T-helper 22 cell (primary cell): ENCODE data around the gene NTM.

Source experiments
- DNase-seq: peaks from one replicate; pipeline ENCODE4 v3.0.0-alpha.2; 2020; ENCODE audit warnings: low read depth

The NTM gene

DNA sequence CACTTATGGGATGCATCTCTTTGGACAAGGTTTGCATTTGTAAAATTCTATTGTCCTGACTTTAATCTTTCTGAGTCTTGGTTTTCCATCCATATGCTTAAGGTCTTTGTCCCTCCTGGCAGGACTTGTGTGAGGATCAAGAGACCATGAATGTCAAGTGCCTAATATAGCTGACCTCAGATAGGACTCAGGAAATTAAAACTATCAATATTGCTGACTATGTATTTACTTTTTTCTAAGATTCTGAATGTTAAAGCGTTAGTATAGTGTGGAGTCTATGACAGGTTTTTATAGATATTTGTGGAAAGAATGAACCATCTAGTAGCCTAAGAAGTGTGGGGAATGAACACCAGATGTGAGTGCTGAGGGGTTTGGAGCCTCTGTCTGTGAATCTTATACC lies 637.8 kb downstream of the NTM start:
- no peak for DNase-seq

DNA sequence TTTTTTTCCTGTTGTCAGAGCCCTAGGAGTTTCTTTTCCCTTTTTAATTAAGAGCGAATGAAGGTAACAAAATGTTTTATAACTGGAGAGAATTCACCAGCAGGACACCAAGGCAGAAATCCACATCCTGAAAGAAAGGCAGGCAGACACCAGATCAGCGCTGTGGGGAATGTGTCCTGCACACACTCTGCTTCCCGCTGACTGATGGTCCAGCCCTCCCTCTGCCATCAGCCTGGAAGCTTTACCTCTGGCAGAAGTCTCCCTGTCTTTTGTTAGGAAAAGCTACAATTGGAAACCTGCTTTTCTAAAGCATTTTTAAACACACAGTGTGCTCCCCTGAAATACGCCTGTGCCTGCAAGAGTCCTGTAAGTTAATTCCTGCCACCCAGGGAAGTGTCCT lies 638.5 kb downstream of the NTM start:
- no peak for DNase-seq

DNA sequence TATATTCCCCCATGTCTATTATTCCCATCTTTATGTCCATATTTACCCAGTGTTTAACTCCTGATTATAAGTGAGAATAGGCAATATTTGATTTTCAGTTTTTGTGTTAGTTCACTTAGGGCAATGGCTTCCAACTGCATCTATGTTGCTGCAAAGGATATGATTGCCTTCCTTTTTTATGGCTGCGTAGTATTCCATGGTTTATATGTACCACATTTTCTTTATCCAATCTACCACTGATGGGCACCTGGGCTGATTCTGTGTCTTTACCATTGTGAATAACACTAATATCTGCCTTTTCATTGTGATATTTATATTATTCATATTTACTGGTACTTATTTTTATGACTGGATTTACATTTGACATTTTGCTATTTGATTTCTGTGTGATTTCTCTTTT lies 649.6 kb downstream of the NTM start:
- DNase-seq, result no peak

DNA sequence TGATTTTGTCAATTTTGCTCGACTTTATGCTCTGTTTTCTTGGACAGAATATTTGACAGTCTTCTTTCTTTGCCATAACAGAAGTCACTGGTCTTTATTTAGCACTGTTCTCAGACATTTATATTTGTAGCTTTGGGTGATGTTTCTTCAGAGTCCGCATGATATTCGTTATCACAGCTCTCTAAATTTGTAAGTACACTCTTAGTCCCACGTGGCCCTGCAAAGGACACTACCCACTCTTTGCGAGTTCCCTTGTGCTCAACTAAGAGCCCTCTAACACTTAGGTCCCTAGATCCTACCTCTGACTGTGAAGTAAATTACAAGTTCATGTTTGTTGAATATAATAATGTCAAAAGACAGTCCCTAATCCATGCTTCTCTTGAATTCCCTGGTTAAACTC lies 651.9 kb downstream of the NTM start:
- DNase-seq, result no peak

DNA sequence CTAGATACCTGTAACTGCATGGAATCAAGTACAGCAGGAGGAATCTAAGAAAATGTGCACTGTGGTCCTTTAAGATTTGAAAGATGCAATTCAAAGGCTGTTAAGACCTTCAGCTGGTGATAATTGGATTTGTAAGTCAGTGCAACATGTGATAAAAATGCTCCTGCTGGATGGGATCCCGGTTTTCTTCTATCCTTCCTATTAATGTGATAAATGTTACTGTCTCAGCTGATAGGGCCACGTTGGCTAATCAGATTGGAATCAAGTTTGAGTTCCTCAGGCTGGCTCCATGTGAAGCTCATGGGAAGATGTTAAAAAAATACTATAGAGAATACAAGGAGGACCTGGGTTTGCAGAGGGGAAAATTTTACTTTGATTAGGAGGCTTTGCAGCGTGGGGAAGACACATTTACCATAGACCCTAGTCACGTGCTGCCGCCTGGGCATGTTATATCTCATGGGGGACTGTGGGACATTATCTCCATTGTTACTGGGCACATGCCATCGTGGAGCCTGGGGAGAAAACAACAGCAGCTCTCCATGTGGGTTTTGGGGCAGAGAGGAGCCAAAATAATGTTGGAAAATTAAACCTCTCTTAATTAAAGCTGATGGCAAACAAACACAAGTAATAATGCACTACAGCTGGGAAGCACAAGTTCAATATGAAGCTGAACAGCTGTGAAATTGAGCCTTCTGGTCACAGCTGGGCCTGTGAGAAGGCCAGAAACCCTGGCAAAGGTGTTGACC lies 652.5 kb downstream of the NTM start:
- no peak for DNase-seq

DNA sequence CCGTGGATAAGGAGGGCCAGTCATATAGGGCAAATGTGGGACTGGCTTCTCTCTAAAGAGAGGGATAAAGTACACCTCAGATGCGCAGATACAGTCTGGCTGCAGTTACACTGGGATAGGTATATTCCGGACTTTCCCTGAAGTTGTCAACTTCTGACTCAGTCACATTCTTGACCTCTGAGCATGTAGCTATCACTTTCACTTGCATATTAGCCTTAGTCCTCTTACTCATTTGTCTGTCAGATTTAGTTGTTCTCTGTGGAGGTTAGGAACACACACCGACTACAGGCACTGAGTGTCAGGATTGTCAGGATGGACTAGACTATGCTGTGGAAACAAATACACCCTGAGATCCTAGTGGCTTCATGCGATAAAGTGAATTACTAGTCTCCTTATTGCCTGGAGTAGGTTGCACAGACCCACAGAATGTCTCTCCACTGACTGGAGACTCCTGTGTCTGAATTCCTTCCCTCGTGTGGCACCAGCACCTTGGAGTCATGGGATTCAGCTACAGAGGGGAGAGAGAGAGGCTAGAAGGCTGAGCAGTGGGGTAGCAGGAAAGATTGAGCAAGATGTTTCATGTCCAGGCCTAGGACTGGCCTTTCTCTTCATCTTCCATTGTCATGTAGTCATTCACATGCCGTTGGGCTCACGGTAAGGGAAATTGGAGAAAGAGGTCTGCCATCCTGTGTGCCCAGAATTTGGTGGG lies 654.3 kb downstream of the NTM start:
- no peak for DNase-seq

DNA sequence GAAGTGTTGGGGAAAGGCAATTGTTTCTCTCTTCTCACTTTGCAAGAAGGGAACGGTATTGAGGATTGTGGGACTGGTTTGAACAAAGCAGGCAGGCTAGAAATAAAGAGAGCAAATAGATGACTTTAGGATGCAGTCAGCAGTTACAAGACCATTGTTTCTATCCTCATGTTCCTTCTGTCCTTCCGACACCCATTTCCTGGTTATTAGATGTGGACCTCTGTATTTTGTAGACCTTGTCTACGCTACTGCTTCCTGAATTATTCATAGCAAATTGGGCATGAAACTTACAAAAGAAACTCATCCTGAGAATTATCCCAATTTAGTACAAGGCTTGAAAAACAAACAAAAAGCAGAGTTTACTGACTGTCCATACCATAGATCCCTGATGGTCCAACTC lies 656.3 kb downstream of the NTM start:
- no peak for DNase-seq

DNA sequence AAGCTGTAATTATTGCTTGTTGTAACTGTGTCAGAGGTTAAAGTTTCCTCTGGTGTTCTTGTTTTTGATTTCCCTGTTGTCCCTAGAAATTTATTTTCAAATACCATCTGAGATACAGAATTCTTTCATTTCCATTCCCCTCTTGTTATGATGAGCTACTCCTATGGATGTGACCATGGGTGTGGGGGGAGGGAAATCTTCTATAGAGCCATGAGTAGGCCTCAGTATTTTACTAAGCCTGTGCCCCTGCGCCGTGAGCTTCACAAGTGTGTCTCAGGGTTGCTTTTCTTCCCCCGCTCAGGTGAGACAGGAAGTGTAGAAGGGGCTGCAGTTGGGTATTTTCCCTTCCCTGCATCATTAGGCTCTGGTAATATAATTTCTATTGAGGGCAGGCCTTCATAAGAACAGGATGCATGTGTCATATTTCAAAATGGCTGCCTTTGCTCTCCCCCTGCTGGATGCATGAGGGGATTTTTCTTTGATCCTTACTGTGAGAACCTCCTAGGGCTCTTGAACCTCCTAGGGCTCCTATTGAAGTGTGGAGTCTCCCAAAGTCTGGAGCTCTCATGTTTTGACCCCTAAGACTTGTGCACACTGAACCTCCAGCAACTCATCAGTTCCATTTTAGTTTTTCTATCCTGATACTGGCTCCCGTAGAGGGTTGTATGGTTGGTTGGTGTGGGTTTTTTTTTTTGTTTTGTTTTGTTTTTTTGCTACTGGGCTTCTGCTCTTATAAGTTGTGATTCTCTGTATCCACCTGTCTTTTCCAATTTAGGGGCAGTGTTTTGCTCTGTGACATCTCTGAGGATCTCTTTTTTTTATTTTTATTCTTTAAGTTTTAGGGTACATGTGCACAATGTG lies 658.2 kb downstream of the NTM start:
- no peak for DNase-seq

DNA sequence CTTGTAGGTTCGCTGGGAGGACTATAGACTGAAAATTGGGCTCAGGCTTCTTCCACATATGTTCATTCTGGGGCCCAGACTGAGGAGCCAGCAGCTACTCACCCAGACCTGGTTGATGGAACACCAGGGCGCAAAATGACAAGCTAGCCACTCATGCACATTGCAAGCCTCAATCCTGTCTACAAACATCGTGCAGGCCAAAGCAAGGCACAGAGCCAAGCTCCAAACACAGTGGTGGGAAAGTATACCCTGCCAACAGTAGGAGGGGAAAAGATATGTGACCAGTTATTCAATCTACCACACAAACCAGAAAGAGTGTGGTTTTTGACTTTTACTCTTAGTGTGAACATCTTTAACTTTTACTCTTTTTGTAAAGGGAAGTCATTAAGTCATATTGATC lies 660.5 kb downstream of the NTM start:
- DNase-seq, result no peak

DNA sequence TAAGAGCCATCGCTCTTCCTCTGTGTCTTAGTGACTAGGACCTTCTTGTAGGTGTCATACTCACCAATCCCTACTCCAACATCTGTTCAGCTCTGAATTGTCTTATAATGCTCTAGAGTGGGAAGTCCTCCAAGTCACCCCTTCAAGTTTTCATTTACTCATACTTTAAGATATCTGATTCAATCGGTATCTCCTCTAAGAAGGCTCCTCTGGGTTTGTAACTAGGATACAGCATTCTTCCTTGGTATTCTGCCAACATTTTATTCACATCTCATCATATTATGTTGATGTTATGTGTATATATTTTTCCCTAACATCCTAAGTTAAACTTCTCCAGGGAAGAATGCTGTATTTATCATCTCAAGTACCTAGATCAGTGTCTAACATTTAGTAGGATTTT lies 662.1 kb downstream of the NTM start:
- no peak for DNase-seq

DNA sequence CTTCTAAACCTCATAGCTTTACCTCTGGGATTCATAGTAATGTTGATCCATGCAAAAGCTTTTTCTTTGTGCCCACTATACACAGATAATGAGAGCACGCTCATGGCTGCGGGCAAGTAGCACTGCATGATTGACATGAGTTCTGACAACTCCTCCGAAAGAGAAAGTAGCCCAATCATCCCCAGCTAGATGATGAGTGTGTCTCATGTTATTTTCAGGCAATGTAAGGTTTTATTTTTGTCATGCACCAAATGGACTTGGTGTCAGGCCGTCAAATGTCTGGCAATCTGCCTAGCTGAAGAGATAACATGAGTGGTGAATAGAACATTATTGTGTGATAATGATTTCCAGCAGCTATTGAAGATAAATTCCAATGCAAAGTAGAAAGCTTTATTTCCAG lies 662.6 kb downstream of the NTM start:
- no peak for DNase-seq

DNA sequence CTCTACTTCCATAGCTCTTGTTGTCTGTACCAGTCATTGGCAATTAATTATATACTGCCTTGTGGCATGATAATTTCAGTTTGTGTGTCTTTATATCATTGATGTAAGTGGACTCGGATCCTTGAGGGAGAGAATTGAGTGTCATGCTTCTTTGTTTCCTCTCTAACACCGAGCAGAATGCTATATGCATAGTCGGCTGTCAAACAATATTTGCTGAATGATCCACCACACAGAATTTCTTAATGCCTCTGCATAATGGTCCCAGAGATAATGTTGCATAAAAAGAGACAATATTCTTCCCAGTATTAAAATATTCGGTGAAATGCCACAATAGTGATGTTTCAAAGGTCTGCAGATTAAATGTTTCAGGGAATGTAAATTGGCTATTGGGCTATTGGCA lies 664.8 kb downstream of the NTM start:
- no peak for DNase-seq

DNA sequence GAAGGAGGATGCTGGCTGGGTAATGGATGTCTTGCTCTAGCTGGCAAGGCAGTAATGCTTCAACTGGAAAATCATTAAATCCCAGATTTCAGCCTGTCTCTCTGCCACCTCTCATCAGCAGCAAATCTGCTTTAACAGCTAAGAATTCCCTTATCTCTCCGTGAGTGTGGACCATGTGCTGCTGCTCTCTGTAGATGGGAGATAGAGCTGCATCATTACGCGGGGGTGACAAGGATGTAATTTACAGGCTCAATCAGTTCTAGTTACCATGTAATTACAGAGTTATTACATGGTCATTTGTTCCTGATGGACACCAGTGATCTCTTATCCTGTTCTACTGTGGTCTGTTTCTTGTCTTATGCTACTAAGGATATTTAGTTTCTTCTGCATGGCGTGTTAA lies 665.4 kb downstream of the NTM start:
- DNase-seq, result no peak

DNA sequence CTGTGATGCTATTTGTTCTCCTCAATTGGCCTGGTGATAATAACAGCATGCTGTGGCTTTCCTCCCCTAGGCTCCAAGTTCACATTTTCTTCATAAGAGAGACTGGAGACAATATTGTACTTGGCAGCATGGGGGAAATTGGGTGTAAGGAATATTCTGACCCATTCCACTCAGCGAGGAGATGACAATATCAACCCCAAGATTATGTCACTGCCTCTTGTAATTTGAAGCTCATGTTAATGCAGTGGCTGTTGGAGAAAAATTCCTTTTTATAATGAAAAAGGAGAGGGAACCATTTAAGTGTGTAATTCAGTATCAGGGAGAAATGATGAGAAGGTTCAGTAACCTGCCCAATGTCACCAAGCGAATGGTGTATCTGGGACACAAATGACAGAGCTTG lies 665.8 kb downstream of the NTM start:
- DNase-seq, result no peak

DNA sequence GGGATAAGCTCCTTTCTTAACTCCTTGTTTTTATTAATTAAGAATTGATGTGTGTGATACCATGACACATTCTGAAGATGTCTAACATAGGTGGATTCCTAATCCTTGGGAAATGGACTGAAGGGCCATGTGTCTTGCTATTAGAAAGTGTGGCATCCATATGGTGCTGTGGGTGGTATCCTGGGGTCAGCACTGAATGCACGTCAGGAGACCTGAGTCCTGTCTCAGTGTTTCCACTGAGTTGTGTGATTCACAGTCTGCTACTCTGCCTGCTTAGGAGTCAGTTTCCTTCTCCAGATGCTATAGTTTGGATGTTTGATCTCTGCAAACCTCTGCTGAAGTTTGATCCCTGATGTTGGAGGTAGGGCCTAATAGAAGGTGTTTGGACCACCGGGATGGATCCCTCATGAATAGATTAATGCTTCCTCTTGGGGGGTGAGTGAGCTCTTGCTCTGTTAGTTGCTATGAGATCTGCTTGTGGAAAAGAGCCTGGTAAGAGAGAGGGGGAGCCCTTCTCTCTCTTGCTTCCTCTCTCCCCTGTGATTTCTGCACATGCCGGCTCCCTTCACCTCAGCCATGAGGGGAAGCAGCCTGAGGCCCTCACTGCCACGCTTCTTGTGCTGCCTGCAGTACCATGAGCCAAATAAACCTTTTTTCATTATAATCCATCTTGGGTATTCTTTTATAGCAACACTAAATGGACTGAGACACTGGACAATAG lies 666.5 kb downstream of the NTM start:
- no peak for DNase-seq

DNA sequence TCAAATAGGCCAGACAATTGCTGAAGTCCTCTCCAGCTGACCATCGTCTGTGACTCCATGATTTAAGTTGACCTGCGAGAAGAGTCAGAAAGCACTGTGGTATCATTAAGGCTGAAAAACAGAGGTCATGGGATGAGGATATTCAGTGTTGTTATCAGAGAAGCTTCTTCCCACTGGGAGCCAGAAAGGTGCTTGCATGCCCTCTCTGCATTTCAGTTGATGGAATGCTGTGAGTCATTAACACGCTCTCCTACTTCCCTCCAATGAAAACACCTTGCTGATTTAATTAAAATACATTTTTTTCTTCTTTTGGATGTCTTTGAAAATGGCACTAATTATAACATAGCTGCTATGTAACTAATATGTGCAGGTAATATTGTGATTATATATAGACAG lies 667.0 kb downstream of the NTM start:
- DNase-seq, result no peak

DNA sequence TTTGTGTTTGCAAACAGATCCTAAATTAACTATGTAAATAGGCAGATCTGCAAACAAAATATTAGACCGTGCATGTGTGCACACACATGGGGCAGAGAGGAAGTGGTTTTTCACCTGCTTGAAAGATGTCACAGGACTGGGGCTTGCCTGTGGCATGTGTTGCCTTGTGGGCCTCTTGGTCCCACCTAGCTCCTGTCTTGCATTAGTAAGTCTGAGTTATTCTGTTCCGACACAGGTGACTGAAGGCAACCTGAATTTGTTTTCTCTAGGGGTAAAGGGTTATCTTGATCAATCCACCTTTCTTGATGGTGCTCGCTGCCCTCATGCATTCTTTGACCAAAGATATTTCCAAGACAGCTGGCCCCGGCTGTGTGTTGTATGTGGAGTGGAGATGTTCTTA lies 667.5 kb downstream of the NTM start:
- DNase-seq, result no peak

DNA sequence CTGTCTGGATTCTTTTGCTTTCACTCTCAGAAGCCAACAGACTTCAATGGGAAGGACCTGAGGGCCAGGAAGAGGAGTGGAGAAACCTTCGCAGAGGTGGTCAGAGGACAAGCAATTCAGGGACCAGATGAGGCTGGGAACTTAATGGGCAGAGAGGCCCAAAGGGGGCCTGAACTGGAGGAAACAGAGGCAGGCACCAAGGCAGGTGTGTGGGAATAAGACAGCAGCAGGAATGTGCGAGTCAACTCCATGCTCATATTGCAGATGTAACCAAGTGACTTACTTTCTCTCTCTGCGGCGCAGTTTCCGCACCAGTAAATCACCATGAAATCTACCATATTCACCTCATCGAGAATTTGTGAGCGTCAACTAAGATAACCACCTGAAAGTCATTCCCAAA lies 669.1 kb downstream of the NTM start:
- no peak for DNase-seq

DNA sequence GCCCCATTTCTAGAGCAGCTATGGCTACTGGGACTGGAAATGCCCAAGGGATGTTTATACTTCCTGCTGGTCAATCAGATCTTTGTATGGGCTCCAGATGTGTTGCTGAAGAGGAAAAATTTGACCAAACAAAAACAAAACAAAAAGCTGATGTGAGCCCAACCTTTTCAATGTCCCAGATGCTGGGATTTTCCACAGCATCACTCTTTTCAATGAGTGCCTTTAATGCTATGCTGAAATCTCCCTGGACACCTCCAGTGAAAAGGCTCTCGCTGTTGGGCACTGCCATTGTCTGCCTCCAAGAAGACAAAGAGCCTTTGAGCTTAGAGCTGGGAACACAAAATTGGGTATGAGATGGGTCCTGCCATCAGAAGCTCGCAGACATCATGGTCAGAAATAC lies 671.9 kb downstream of the NTM start:
- DNase-seq, result no peak

DNA sequence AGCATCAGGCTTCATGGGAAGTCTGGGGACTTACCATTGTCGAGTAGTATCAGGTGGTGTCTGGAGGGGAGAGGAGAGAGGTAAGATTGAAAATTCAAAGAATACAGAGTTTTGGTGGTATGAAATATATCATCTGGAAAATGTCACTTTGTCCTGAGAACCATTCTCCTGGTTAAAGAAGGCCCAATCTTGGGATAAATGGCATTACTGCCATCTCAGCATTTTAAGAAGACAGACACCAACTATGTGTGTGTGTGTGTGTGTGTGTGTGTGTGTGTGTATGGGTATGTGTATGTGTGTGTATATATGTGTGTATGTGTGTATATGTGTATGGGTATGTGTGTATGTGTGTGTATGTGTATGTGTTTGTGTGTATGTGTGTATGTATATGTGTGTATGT lies 673.3 kb downstream of the NTM start:
- no peak for DNase-seq

DNA sequence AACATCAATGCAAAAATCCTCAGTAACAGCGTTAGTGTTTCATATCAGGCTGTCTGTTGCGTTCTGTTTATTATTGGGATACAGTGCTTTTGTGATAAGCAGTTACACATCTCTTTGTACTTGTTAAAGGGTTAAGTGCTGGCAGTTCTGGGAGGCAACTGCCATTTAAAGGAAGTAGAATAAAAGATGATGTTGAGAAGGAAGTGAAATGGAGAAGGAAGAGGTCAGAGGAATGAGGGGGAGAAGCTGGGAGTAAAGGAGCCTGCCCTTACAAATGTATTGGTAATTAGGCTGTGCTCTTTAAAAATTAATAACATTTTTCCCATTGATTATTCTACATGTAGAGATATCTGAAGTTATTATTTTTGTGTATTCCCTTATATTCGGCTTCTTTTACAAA lies 674.7 kb downstream of the NTM start:
- DNase-seq, result no peak

DNA sequence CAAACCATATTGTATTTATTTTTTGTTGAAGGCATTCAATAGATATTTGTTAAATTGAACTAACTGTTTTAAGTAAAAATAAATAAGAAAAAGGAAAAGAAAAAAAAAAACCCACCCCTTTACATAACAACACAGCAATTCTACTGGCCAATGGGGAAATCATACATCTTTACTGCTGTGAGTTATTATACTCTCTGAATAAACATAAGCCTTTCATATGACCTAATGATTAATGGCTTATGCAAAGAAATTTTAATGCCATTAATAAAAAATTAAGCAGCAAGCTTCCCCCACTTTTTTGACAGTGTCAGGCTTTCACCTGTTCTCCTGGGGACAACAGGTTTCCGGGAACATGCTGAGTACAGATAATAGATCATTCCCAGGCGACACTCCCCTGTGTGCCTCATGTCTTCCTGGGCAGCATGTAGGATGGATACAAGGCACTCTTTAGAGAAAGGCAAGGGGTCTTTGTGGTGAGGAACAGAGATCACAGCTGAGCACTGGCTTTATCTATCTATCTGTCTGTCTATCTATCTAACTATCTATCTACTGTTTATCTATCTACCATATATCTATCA lies 676.0 kb downstream of the NTM start:
- DNase-seq, result no peak
